ENCODE measurements around the gene PEDS1.

- no peak for TF ChIP-seq RAD21 (IDR thresholded peaks at IDR 0.05)
- no peak for TF ChIP-seq CTCF (IDR thresholded peaks at IDR 0.05; ENCODE audit: low read depth, low read length, missing input control)
- TF ChIP-seq, protein P1, sequence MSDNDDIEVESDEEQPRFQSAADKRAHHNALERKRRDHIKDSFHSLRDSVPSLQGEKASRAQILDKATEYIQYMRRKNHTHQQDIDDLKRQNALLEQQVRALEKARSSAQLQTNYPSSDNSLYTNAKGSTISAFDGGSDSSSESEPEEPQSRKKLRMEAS (IDR thresholded peaks at IDR 0.05), result no peak
- TF ChIP-seq TAF1 (conservative IDR thresholded peaks at IDR 0.05), result no peak
- TF ChIP-seq RXRA (IDR thresholded peaks at IDR 0.05), result no peak
- no peak for TF ChIP-seq SP1 (IDR thresholded peaks at IDR 0.05)
- no peak for TF ChIP-seq EGR1 (IDR thresholded peaks at IDR 0.05; ENCODE audit: low read depth in 2 of 2)
- no peak for TF ChIP-seq JUND (IDR thresholded peaks at IDR 0.05)
- TF ChIP-seq GABPA (IDR thresholded peaks at IDR 0.05 in 1 of 2, conservative IDR thresholded peaks at IDR 0.05 in 1 of 2), result no peak
Observed at GRCh38 chr20:50111120-50111828, 42.2 kb downstream of the PEDS1 start.
